ENCODE data around the gene FHOD1. TPM values are rescaled to one million over a fixed set of nuclear protein-coding genes. Genes with fewer than 3 reads are reported as not detected.

Gene FHOD1
- polyA plus RNA-seq, 2 of the 4 experiments (the other 2 are of a cell fraction), result 16.1 to 33.6 TPM

DNA sequence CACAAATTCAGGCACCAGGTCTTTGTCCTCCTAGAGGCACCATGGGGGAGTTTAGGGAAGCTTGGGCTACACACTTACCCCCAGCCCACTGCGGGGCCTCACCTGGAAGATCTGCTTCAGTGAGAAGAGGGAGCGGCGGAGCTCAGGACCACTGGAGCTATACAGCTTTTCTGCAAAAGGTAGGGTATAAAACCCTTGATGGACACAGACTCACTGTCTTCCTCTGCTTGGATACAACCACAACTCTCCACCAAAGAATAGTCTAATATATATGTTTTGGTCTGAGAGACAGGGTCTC is 9.1 kb downstream of the FHOD1 start:
- FAIRE-seq (no peak), ATAC-seq (no peak), DNase-seq (ENCODE audit: low read depth in 1 of 2, low spot score in 1 of 2) (no peak)
- Histone ChIP-seq H3K4me3 (no peak overlapping the region), H3K27ac (no peak overlapping the region), H3K4me1 (peaks cover 33% of the 10 kb centered on the region), H3K9me3 (no peaks in the 10 kb centered on the region), H3K4me2 (no peak overlapping the region)
- POLR2A ChIA-PET, result interaction anchor here (1.0 to 2.4 kb wide), 2 partner anchors 9 to 11 kb away, joined by 3 to 14 read pairs; partner anchors contain the start of genes FHOD1 and TMEM208
- CTCF ChIA-PET, result interaction anchor here (0.6 to 14.1 kb wide), 5 partner anchors 7 to 41 kb away, joined by 3 to 138 read pairs (median 6); partner anchors contain the start of genes FHOD1, PLEKHG4, SLC9A5 and TMEM208
- 100% methylated on average over 3 of the region's 3 CpGs for WGBS (ENCODE audit: missing lambda C conversion rate)
- TF ChIP-seq SREBF2 (IDR thresholded peaks at IDR 0.05), result no peak
- no peak for TF ChIP-seq NR3C1 (IDR thresholded peaks at IDR 0.05)
- TF ChIP-seq, protein P1, sequence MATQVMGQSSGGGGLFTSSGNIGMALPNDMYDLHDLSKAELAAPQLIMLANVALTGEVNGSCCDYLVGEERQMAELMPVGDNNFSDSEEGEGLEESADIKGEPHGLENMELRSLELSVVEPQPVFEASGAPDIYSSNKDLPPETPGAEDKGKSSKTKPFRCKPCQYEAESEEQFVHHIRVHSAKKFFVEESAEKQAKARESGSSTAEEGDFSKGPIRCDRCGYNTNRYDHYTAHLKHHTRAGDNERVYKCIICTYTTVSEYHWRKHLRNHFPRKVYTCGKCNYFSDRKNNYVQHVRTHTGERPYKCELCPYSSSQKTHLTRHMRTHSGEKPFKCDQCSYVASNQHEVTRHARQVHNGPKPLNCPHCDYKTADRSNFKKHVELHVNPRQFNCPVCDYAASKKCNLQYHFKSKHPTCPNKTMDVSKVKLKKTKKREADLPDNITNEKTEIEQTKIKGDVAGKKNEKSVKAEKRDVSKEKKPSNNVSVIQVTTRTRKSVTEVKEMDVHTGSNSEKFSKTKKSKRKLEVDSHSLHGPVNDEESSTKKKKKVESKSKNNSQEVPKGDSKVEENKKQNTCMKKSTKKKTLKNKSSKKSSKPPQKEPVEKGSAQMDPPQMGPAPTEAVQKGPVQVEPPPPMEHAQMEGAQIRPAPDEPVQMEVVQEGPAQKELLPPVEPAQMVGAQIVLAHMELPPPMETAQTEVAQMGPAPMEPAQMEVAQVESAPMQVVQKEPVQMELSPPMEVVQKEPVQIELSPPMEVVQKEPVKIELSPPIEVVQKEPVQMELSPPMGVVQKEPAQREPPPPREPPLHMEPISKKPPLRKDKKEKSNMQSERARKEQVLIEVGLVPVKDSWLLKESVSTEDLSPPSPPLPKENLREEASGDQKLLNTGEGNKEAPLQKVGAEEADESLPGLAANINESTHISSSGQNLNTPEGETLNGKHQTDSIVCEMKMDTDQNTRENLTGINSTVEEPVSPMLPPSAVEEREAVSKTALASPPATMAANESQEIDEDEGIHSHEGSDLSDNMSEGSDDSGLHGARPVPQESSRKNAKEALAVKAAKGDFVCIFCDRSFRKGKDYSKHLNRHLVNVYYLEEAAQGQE (IDR thresholded peaks at IDR 0.05), result no peak
- TF ChIP-seq POLR2A (IDR thresholded peaks at IDR 0.05; ENCODE audit: low read length), result no peak
- TF ChIP-seq, protein P2, sequence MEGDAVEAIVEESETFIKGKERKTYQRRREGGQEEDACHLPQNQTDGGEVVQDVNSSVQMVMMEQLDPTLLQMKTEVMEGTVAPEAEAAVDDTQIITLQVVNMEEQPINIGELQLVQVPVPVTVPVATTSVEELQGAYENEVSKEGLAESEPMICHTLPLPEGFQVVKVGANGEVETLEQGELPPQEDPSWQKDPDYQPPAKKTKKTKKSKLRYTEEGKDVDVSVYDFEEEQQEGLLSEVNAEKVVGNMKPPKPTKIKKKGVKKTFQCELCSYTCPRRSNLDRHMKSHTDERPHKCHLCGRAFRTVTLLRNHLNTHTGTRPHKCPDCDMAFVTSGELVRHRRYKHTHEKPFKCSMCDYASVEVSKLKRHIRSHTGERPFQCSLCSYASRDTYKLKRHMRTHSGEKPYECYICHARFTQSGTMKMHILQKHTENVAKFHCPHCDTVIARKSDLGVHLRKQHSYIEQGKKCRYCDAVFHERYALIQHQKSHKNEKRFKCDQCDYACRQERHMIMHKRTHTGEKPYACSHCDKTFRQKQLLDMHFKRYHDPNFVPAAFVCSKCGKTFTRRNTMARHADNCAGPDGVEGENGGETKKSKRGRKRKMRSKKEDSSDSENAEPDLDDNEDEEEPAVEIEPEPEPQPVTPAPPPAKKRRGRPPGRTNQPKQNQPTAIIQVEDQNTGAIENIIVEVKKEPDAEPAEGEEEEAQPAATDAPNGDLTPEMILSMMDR (IDR thresholded peaks at IDR 0.05), result no peak

DNA sequence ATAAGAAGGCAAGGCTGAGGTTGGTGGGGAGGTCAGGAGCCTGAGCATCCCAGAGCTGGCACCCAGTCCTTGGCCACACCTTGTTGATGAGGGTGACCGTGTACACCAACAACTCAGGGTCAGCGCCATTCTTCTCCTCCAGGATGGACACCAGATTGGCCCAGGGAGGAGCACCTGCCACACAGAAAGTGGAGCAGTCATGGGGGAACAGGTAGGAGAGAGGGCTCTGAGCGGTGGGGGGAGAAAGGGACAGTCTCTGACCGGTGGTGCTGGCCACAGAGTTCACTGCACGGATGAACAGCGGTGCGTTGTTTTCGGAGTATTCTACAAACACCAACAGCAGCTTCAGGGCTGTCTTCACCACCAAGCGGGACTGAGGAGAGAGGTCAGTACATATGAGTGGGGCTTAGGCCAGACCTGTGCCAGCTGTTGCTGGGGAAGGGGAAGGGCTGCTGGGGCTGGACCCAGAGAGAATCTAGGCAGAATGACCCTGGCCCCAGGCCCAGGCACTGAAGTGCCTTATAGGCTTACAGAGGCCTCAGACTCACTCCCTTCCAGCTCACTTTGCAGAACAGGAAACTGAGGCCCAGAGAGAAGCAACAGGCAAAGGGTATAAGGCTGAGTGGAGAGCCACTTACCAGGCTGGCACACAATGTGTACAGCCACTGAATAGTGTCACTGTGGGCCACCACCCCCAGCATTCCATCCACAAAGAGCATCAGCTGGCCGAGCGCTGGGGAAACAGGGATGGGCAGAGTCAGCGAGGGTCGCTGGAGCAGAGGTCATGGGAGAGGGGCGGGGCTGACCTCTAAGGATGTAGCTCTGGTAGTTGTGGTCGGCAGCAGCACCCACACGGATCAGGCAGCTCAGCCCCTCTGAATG is 9.6 kb downstream of the FHOD1 start:
- CTCF ChIA-PET, result interaction anchor here (1.9 to 14.1 kb wide), 4 partner anchors 8 to 41 kb away, joined by 5 to 138 read pairs (median 10); partner anchors contain the start of genes FHOD1, PLEKHG4, SLC9A5 and TMEM208

DNA sequence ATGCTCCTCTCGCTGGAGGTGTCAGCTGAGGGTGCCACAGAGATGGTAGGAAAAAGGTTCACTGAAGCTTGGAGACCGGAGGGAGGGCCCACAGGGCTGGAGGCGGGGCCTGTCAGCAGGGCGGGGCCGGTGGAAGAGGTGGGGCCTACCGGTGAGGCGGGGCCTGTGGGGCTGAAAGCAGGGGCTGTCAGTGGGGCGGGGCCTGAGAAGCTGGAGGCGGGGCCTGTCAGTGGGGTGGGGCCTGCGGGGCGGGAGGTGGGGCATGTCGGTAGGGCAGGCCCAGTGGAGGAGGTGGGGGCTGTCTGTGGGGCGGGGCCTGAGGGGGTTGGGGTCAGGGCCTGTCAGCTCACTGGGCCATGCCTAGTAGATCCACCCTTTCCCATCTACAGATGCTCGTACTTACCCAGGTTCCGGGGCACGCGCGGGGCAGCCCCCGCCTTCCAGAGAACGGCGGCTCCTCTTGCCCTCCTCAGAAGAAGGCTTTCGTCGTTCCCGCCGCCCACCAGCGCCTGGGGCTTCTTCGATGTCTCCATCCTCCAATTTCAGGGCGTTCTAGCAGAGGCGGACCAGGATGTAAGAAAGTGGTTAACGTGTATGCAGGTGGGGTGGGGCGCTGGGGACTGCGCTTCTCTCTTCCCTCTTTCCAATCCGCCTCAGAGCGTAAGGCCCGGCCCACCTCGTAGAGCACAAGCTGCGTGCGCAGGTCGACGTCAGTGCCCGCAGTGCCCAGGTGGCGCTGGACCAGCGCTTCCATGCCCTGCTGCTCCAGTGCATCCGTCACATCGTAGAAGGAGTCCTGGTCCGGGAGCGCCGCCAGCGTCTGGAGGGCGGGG is 10.5 kb downstream of the FHOD1 start:
- 84% methylated on average over 41 of the region's 50 CpGs for WGBS (ENCODE audit: missing lambda C conversion rate)
- H3K4me1 ChIP-seq, result peaks cover 21% of the 10 kb centered on the region
- no peak for FAIRE-seq
- TF ChIP-seq HEYL (CRISPR knock-in tag; IDR thresholded peaks at IDR 0.05) (no peak), MAZ (IDR thresholded peaks at IDR 0.05; ENCODE audit: borderline replicate concordance, low read depth, low read length) (peak; percentile 45; the same call in 1 of the 2 replicates), POLR2AphosphoS2 (conservative IDR thresholded peaks at IDR 0.05; ENCODE audit: low read length) (no peak), CBX2 (IDR thresholded peaks at IDR 0.05; ENCODE audit: borderline replicate concordance, low read depth) (no peak)
- CTCF ChIA-PET, result interaction anchor here (0.6 to 14.1 kb wide), 3 partner anchors 9 to 191 kb away, joined by 3 to 138 read pairs (median 5); partner anchors contain the start of genes FHOD1, SLC9A5 and TMEM208
- ATAC-seq, result peak; percentile 37 to 77
- no peak overlapping the region for H3K4me2 ChIP-seq
- POLR2A ChIA-PET, result interaction anchor here (0.5 to 3.1 kb wide), 4 partner anchors 9 to 33 kb away, joined by 3 to 20 read pairs (median 4); partner anchors contain the start of genes FHOD1 and TMEM208
- peak; percentile 75 to 86 for DNase-seq (ENCODE audit: low read depth in 1 of 2, low spot score in 1 of 2)
- no peak overlapping the region; a peak in 1 of 6 replicates for H3K27ac ChIP-seq
- no peak overlapping the region for H3K4me3 ChIP-seq
- H3K9me3 ChIP-seq, result no peaks in the 10 kb centered on the region

More for the DNA sequence above, 9.6 kb downstream of the FHOD1 start:
- POLR2A ChIA-PET, result interaction anchor here (2.4 to 3.1 kb wide), 2 partner anchors 10 kb away, joined by 14 to 20 read pairs; partner anchors contain the start of gene TMEM208
- TF ChIP-seq SMC3 (IDR thresholded peaks at IDR 0.05) (no peak), KDM1A (IDR thresholded peaks at IDR 0.05; ENCODE audit: low read depth) (no peak), NFE2L2 (conservative IDR thresholded peaks at IDR 0.05; ENCODE audit: low read length) (no peak), KDM5A (IDR thresholded peaks at IDR 0.05) (no peak), RAD21 (conservative IDR thresholded peaks at IDR 0.05 in 1 of 2, IDR thresholded peaks at IDR 0.05 in 1 of 2) (no peak), HOXB13 (CRISPR knock-in tag; IDR thresholded peaks at IDR 0.05; ENCODE audit: low read depth) (no peak), TFCP2L1 (CRISPR knock-in tag; IDR thresholded peaks at IDR 0.05) (no peak), CHD4 (IDR thresholded peaks at IDR 0.05; ENCODE audit: borderline replicate concordance) (no peak), RCOR1 (IDR thresholded peaks at IDR 0.05; ENCODE audit: low read depth, low read length) (no peak), EHMT2 (IDR thresholded peaks at IDR 0.05; ENCODE audit: low read depth) (no peak)
- TF ChIP-seq, protein P3, sequence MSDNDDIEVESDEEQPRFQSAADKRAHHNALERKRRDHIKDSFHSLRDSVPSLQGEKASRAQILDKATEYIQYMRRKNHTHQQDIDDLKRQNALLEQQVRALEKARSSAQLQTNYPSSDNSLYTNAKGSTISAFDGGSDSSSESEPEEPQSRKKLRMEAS (IDR thresholded peaks at IDR 0.05), result no peak
- Histone ChIP-seq H3K4me1 (peaks cover 29% of the 10 kb centered on the region), H3K27ac (no peak overlapping the region), H3K4me2 (no peak overlapping the region), H3K9me3 (no peaks in the 10 kb centered on the region), H3K4me3 (no peak overlapping the region)
- no peak for DNase-seq (ENCODE audit: low read depth in 1 of 2, low spot score in 1 of 2)
- no peak for ATAC-seq
- 91% methylated on average over 16 of the region's 16 CpGs for WGBS (ENCODE audit: missing lambda C conversion rate)
- FAIRE-seq, result no peak
